ENCODE measurements around the gene PTPRG.

PTPRG gene

DNA sequence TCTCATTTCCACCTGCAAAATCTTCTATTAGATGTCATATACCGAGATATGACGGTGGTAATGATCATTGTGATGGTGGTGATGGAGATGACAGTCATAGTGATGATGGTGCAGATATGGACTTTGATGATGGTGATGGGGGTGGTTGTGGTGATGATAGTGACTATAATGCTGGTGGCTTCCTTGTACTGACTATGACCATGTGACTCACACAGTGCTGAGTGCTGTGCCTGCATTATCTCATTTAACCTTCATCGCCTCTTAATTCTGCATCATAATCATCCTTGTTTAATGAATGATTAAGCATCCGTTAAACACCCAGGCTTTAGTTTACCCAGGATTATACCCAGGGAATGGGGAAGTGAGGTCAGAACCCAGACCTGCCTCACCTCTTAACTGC lies 480.3 kb downstream of the PTPRG start:
- no peak for DNase-seq

DNA sequence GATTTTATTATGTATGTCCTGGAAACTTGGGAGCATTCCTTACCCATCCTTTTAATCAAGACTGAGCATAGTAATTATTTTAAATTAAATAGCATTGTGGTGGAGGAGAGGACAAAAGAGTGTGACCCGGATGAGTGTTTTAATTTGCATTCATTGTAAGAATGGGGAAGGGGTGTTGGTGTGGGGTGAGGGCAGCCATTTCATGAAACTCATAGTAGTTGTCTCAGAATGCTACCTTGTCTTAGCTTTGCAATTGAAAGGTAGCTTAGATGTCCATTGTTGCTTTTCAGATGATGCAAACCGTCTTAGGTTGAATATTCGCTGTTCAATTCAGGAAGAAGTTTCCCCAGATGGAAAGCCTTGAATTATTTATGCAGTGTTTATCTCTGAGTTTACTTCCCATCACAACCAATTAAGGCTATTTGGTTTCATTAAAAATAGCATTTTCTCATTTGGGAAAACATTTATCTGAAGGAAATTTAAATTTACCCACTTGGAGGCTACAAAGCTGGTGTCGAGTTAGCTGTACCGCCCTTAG lies 483.6 kb downstream of the PTPRG start:
- DNase-seq = no peak

DNA sequence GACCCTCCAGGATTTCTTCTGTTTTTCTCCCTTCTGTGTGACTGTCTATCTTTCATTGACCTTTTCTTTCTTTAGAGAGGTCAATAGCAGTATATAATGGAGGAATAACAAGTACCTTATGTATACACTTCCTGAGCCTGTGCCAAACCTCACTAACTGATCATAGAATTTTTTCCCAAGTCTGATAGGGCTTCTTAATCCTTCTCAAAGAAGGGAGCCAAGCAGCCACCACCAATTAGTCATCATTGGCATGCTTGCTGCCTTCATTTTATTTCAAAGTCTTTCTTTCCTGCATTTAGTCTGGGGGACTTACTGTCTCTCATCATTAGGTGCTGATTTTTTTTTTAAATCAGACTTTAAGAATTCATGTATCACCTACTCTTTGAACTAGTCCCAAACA lies 485.0 kb downstream of the PTPRG start:
- DNase-seq = no peak

DNA sequence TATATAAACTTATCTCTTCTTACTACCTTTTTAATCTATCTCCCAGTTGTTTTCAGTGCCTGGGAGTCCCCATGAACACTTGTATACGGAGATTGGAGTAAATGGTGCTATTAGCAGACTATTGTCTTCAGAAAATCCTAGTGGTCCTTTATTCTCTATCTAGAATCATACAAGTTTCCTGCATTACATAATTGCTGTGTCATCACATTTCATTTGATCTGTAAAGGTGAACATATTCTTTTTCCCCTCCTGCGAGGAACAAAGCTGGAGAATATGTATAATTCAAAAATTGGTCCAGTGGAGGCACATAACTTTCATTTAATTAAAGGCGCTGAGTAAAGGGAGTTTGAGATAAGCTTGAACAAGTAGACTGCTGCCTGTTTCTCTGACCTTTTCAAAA lies 487.2 kb downstream of the PTPRG start:
- no peak for DNase-seq

DNA sequence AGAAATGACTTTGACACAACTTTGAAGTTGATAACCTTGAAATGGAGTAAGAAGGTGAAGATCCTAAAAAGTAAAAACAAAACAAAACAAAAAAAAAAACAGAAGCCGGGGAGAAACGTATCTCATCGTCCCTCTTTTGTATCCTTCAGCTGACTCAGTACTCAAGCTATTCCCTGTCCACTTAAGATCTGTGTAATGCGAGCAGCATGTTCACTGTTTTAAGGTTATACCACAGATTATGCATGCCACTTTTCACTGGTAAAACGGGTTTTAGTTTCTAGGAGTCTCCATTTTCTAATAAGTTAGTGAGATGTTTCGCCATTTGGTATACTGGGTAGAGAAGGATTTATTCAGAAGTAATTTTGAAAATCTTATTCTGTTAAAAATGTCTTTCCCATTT lies 487.7 kb downstream of the PTPRG start:
- DNase-seq = no peak

DNA sequence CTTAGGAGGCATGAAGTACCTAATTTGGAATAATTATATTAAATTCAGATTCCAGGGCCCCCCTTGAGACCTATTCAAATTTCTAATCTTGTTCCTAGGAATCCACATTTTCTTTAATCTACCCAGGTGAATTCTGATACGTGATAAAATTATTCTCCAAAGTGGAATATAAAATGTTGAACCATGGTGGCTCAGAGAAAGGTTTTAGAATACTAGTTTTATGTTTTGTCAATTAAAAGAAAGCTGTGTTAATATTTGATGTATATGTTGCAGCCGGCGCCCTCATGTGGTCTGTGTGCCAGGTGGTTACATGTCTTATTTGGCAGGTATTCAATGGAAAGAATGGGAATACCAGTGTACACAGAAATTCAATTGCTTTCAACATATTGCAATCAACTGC lies 490.1 kb downstream of the PTPRG start:
- DNase-seq = no peak

DNA sequence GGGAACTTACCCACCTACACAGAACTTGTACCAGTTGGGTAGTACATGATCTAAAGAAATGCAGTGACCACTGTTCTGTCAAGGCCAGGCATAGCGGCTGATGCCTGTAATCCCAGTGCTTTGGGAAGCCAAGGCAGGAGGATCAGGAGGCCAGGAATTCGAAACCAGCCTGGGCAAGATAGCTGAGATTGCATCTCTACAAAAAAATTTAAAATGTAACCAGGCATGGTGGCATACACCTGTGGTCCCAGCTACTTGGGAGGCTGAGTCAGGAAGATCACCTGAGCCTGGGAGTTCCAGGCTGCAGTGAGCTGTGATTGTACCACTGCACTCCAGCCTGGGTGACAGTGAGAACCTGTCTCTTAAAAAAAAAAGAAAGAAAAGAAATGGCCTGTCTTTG lies 491.0 kb downstream of the PTPRG start:
- no peak for DNase-seq

DNA sequence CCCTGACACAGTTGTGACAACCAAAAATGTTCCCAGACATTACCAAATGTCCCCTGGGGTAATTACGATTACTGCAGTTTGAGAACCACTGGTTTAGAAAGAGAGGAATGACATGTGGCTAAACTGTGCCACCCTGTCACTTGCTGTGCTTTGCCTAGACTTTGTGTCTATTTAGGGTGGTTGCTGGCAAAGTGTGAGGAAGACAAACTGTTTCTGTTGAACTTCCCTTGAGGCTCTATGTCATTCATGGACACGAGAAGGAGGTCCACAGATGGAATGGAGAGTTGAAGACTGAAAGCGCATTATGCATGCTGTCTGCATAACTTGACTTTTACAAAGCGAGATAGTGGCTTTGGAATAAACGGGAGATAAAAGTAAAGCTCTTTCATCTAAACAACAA lies 495.3 kb downstream of the PTPRG start:
- no peak for DNase-seq

DNA sequence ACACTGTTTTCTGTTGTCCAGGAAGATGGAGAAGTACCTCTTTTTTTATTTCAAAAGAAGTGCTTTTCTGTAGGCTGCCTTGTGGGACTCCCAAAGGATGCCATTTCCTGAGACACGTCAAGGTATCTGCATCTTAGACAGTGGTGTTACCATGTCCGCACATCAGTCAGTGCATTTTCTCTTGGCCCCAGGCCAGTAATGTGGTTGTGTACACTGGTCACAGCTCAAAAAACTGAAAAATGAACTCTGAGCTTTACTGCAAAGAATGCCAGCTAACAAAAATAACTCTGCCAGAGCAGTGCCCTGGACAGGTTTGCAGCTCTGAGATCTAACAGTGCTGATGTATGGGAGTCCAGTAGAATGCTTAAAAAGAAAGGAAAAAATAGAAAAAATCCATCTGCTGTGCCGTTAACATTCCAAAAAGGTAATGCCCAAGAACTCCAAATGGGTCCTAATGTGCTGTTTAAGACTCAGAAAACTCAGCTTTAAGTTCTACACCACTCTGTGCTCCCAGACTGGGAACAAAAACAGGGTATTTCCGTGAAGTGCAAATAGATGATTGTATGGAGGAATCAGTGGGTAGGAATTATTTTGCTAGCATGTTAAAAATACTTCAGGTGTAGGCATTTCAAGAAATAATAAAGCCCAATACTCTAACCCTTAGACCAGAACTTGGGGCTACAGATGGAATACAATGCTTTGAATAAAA lies 496.1 kb downstream of the PTPRG start:
- no peak for DNase-seq

DNA sequence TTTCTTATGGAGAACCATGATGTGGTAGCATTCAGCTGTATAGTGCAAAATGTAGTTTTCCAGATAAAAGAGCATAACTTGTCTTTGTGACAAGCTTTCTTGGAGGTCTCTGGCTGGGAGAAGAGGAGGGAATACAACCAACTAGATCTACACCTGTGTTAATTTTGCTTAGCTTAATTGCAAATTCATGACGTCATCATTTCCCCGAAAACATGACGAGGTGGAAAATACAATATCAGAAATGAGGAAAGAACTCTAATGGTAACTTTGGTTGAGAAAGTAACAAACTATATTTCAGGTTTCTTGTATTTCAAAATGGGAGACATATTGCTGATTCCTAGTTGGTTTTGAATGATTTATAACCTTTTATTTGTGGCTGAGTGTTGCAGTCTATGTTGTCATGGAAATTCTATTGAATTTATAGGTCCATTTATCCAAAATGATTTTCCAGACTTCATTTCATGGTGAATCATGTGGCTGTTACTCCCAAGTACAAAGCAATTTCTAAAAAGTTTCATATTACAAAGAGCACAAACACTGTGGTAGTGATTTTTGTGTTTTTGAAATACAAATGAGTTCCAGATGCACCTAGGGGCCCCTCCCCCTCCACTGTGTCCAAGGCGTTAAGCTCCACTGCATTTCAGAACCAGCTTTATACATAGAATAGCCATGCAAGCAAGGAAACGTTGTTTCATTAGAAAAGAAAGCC lies 504.8 kb downstream of the PTPRG start:
- DNase-seq = no peak

DNA sequence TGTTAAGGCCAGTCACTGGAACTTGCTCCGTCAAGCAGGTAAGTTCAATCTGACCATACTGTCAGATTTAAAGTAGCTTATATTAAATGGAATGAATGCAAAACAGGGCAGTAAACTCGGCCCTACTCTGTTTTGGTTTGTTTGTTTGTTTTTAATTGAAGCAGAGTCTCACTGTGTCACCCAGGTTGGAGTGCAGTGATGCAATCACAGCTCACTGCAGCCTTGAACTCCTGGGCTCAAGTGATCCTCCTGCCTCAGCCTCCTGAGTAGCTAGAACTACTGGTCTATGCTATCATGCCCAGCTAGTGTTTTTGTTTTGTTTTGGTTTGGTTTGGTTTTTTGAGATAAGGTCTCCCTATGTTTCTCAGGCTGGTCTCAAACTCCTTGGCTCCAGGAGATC lies 507.0 kb downstream of the PTPRG start:
- no peak for DNase-seq

DNA sequence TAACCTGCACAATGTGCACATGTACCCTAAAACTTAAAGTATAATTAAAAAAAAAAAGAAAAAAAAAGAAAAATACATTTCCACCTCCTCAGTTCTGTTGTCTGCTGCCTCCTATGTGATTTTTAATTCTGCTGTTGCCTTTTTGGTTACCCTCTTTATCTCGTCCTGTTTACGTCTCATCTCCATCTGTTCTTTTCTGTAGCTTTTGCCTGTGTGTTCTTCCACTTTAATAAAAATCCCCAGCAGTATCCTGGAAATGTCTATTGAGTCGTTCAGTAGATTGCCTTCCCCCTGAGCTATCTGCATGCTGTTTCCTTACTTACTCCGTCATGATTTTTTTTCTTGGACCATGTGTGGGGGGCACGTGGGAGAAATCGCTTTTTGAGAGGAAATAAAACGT lies 509.5 kb downstream of the PTPRG start:
- no peak for DNase-seq

DNA sequence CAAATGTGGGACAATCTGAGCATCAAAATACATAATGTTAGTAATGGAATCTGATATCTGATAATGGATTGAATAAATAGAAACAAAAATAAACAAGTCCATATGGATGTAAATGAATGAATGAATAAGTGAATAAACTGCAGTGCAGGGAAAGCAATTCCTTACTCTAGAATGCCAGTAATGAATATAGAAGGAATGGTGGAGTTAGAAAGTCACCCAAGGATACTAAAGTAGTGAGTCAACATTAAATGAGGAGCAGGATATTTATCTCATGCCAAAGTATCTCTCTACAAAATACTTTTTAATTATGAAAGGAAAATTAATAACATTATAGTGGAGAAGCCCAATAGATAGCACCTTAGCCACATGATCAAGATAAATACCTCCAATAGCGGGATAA lies 511.7 kb downstream of the PTPRG start:
- DNase-seq = no peak

DNA sequence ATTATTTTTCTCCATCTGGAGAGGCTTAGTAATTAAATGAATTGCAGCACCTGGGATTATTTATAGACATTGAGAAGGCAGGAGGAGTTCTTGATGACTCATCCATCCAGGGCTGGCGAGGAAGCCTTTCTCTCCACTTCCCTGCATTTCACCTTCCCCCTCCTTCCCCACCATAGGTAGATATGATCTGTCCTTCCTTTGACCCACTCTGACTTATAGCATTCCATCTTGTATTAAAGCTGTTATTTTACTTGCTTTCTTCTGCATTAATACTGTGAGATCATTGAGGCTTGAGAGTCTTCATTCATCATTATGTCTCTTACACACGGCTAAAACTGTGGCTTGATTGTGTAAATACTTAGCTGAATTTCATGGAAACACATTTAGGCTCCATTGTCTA lies 523.2 kb downstream of the PTPRG start:
- DNase-seq = no peak

DNA sequence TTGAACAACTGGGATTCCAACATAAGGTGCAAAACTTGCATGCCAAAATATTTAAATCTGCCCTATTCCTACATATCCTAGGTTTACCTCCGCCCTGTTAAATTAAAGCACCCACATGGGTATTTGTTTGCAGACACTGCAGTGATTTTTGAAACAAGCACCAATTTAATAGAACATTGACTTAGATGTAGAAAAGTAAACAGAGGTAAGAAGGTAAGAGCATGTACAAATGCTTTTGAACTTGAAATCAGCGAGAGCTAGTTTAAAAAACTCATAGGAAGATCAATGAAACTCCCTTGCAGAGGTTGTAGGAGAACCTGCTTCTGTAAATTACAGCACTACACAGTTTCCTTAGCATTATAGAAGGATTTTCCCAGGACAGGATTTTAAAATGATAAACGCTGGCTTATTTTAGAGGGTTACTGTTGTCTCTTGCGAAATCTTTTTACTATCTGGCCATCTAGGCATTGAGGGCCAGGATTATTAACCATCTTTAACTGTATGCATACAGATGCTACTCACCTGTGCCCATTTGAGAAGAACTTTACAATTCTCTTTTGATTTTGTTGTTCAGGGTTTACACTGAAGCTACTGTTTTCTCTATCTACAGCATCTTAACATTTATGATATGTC lies 527.2 kb downstream of the PTPRG start:
- no peak for DNase-seq

DNA sequence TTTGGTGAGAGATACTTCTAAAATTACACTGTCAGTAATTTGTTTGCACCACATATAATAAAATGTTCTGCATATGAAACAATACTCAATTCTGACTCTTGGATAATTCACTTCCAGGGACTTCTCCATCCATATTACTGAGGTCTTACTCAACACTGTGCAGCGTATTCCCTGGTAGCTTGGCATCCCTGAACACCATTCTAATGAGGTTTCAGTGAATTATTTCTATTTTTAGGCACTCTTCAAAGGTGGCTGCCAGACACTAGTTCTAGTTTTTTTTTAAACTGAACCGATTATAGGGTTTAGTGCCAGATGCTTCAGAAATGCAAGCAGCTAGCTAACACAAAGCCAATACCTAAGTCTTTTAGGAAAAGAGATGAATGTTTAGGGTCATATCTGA lies 528.7 kb downstream of the PTPRG start:
- DNase-seq = no peak

DNA sequence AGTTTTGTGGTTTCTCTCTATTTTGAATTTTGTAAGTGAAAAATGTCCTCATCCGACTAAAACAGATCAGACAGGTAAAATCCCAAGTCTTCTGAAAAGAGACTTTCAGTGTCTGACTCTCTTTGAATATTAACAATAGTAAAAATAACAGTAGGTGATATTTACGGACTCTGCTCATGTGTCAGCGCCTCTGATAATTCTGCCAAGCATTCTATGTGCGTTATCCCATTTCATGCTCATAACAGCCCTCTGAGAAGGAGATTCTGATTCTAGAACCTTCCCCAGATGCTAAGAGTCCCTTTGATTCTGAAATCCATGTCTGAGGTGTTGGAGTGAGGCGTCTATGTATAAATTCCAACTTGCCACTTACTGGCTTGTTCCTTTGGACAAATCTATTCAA lies 529.1 kb downstream of the PTPRG start:
- no peak for DNase-seq

DNA sequence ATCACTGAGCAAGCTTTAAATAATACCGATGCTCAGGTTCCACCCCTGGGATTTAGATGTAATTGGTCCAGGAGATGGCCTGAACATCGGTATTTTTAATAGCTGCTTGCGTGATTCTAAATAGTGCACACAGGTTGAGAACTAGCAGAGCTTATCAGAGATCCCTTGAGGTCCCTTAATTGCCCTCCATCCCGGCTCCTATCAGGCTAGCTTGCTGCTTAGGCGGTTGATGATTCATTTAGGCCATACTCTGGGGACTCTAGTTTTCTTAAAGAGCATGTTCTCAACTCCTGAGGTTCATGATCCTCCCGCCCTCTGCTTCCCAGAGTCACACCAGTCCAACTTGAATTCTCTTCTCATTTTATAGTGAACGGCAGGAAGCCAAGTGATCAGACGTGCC lies 531.7 kb downstream of the PTPRG start:
- DNase-seq = no peak

DNA sequence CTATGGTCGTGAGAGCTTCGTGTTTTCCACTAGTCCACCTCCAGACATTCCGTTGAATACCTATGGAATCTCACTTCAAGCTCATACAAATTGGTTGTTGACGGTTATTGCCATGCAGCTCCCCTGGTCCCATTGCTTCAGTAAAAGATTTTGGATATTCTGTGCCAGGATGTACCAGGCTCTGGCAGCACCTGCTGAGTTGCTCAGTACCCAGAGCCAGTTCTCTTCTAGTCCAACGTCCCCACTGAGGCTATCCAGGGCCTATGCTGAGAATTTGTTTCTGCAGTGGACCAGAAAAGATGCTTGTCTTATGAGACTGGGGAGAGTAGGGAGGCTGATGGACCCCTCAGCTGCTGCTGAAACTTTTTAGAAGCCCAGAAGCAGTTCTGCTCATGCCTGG lies 533.1 kb downstream of the PTPRG start:
- DNase-seq = no peak

DNA sequence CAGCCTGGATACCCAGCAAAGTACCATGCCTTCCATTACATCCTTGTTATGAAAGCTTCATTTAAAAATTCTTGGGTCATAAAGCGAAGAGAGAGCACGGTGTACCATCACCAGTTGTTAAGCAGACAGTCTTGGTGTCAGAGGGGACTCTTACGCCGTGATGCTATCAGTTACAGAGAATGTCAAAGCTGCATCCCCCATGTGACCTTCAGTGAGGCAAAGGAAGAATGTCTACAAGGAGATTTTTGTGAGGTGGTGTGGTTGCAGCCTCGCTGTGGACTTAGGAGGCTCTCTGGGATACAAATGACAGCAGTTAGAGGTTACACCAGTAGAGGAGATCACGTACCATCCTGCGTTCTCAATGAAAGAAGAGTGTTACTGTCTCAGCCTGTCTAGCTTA lies 533.7 kb downstream of the PTPRG start:
- DNase-seq = no peak

DNA sequence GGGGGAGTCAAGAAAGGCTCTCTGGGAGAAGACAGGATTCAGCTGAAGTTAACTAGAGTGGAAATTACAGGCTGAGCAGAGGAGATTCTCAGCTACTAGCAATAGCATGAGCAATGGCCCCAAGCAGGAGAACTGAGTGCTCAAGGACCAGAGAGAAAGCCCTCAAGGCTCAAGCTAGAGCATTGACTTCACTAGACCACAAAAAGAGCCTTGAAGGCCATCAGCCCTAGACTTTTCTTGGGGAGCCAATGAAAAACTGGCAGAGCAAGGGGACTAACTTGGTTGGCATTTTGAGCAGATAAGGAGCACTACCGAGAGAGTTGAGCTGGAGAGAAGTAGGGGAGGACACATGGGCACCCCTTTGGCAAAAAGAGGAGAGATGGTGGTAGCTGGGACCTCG lies 534.4 kb downstream of the PTPRG start:
- no peak for DNase-seq

DNA sequence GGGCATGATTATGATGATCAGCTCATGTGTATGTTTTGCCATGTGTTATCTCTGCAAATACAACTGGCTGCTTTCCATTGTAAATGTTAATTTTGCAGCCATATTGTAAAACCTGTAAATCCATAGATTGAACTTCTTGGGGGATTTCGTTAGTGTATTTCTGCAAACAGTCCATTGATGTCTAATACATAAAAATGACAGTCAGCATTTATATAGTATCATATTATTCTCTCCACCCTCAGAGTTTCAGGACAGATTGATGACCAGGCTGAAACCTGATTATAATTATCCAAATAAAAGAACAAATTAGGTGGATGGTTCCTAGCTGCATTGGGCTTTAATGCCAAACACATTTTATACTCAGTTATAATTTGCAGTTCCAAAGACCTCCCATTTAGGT lies 535.1 kb downstream of the PTPRG start:
- DNase-seq = no peak

DNA sequence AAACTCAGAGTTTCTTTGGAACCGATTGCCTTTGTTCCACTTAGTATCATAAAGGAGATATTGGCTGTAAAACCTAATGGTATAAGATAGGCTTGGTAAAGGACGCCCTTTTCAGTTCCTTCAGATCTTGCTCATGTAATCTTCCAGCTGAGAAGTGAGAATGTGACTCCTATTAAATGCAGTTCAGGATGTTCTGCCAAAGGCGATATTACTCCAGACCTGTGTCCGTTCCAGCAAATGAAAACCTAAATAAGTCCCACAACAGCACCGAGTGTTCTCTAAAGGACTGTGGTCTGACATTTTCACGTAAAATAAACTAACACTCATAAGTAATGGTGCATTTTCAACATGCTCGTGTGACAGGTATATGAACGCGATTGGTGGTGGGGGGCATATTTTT lies 535.8 kb downstream of the PTPRG start:
- DNase-seq = no peak

DNA sequence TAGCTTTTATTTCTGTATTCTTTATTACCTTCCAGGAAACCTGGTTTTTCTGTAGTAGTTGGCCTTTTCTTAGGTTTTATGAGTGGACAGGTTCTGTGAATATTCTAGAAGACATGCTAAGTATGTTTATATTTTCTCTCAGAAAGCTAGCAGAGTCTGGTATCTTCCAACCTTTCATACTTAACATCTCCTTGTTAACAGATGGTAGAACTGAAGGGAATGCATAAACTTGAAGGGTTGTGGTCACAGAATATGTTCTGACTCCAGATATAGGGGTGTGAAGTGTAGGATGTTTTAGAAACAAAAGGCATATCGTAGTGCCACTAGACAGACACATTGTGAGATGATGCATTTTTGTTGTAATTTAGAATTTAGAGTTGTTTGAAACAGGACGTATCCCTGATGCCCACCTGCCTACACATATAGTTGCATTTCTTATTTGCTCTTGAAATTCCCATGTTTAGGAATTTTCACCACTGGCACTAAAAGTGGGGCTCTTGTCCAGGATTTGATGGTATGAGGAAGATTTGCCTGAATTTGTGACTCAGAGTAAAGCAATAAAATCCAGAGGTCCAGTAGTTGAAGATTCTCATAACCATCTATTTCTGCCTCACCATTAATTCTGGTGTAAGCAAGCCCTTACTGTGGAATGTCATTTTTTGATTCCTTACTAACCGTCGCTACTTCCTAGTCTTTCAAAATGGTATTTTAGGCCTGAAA lies 537.4 kb downstream of the PTPRG start:
- DNase-seq = no peak
